ENCODE data around the gene SUSD1. TPM values are rescaled to one million over a fixed set of nuclear protein-coding genes. Genes with fewer than 3 reads are reported as not detected.

SUSD1 gene
- total and polyA plus RNA-seq, 2 donors (not counting 3 experiments of a cell fraction or from before 2014, with no cell fraction given), result 33.1 to 37.8 TPM

DNA sequence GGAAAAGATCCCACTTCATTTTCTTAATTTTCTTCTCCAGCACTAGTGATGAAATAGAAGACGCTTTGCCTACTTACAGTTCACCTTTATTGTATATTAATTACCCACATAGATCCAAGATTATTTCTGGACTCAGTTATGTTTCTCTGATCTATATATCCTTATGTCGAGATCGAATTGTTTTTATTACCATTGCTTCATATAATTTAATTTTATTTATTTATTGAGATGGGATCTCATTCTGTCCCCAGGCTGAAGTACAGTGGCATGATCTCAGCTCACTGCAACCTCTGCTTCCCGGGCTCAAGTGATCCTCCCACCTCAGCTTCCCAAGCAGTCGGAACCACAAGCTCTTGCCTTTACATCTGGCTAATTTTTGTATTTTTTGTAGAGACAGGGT lies 157.2 kb downstream of the SUSD1 start:
- H3K4me3 ChIP-seq (replicated peaks in 1 of 3; ENCODE audit: insufficient read depth in 1 of 3, low read depth in 1 of 3, low read length in 3 of 3), result no peak overlapping the region
- H3K79me2 ChIP-seq (ENCODE audit: control insufficient read depth, insufficient read depth, low read length), result no peaks in the 10 kb centered on the region
- no peak overlapping the region for H3K4me2 ChIP-seq (ENCODE audit: insufficient read depth, low read length)
- dilution Hi-C loops (cut with MboI; ENCODE audit: extremely low pct_ligation_motif_present, low sequenced_read_pairs) (no loop called here), intact Hi-C loops (cut with micrococcal nuclease) (no loop called here)
- CTCF ChIA-PET, result interaction anchor here (1.2 kb wide), 1 partner anchor 57 kb away, joined by 7 read pairs; no protein-coding TSS in a partner anchor
- H3K4me1 ChIP-seq (ENCODE audit: control insufficient read depth, extremely low read depth, insufficient read depth, low read length), result peaks cover 29% of the 10 kb centered on the region
- H3K9me1 ChIP-seq (replicated peaks; ENCODE audit: control insufficient read depth, extremely low read depth, insufficient read depth, low read length), result no peaks in the 10 kb centered on the region
- DNase-seq (ENCODE audit: low read depth, low spot score), result no peak
- no peak overlapping the region for H2AFZ ChIP-seq (ENCODE audit: low read depth, low read length)
- POLR2A ChIA-PET, result no interaction called here
- no peaks in the 10 kb centered on the region for H3K27me3 ChIP-seq (ENCODE audit: control insufficient read depth in 2 of 2, insufficient read depth in 2 of 2, low read length in 2 of 2)
- H3K27ac ChIP-seq (ENCODE audit: insufficient read depth, low read depth, low read length), result no peak overlapping the region
- no peaks in the 10 kb centered on the region for H3K9me3 ChIP-seq (replicated peaks; ENCODE audit: control insufficient read depth, insufficient read depth, low read length)
- no TSS peak for BruUV-seq (replicated peaks)
- TF ChIP-seq GATA2 (IDR thresholded peaks at IDR 0.05; ENCODE audit: insufficient read depth, insufficient read length, low read depth, low read length) (no peak), POLR2A (IDR thresholded peaks at IDR 0.05; ENCODE audit: low read depth, low read length) (no peak), MAX (IDR thresholded peaks at IDR 0.05; ENCODE audit: insufficient read depth, insufficient read length) (no peak), MYC (IDR thresholded peaks at IDR 0.05; ENCODE audit: low read depth, low read length) (no peak), JUN (IDR thresholded peaks at IDR 0.05; ENCODE audit: borderline replicate concordance, insufficient read depth, insufficient read length, low read depth) (no peak), EZH2 (IDR thresholded peaks at IDR 0.05; ENCODE audit: borderline replicate concordance, low read depth, low read length, severe bottlenecking) (no peak), CTCF (IDR thresholded peaks at IDR 0.05; ENCODE audit: extremely low read depth in 1 of 2, insufficient read depth in 1 of 2, low read depth in 1 of 2, low read length in 2 of 2) (no peak), FOS (IDR thresholded peaks at IDR 0.05; ENCODE audit: borderline replicate concordance, insufficient read depth, low read length) (no peak), POLR2AphosphoS5 (IDR thresholded peaks at IDR 0.05; ENCODE audit: insufficient read depth, low read depth, low read length) (no peak)
- no peaks in the 10 kb centered on the region for H3K36me3 ChIP-seq (ENCODE audit: control insufficient read depth in 2 of 2, extremely low read depth in 1 of 2, insufficient read depth in 2 of 2, low read length in 2 of 2)
- no peak overlapping the region for H3K9ac ChIP-seq (replicated peaks; ENCODE audit: extremely low read depth, insufficient read depth, low read length)
- H4K20me1 ChIP-seq (replicated peaks; ENCODE audit: control insufficient read depth, extremely low read depth, insufficient read depth, low read length), result no peaks in the 10 kb centered on the region
- no peak for FAIRE-seq

All from endothelial cell of umbilical vein (primary cell).